ENCODE data around the gene CARMIL1. TPM values are rescaled to one million over a fixed set of nuclear protein-coding genes. Genes with fewer than 3 reads are reported as not detected.

The CARMIL1 gene
- total and polyA plus RNA-seq, 12 donors = 9.2 to 36.2 (median 14.5) TPM

DNA sequence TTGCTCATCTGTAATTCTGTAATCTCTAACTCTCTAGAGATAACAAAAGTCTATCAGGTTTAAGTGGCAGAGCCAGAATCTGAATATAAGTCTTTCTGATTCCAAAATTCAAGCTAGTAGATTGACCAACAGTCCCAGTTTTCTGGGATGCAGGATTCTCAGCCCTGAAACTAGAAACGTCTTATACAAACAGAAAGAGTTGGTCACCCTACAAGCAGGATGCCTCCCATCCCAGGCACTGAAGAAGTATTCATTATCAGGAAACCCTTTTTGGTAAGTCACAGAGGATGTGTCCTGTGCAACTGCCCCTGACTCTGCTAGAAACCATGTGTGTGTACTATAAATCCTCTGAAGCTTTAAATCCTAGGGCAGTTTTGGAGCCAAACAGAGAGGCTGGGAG is 135.0 kb downstream of the CARMIL1 start:
- Histone ChIP-seq H3K27me3 (no peaks in the 10 kb centered on the region), H3K36me3 (replicated peaks in 1 of 2) (no peaks in the 10 kb centered on the region), H3K4me3 (no peak overlapping the region), H3K4me1 (replicated peaks in 1 of 2) (peaks cover 26 to 55% of the 10 kb centered on the region in 2 donors), H3K9me3 (replicated peaks in 1 of 3) (no peaks in the 10 kb centered on the region), H3K27ac (peak overlapping the region in 3 of 5 donors; percentile 30 to 48 (median 37))
- no peak for DNase-seq
- TF ChIP-seq, protein P1, sequence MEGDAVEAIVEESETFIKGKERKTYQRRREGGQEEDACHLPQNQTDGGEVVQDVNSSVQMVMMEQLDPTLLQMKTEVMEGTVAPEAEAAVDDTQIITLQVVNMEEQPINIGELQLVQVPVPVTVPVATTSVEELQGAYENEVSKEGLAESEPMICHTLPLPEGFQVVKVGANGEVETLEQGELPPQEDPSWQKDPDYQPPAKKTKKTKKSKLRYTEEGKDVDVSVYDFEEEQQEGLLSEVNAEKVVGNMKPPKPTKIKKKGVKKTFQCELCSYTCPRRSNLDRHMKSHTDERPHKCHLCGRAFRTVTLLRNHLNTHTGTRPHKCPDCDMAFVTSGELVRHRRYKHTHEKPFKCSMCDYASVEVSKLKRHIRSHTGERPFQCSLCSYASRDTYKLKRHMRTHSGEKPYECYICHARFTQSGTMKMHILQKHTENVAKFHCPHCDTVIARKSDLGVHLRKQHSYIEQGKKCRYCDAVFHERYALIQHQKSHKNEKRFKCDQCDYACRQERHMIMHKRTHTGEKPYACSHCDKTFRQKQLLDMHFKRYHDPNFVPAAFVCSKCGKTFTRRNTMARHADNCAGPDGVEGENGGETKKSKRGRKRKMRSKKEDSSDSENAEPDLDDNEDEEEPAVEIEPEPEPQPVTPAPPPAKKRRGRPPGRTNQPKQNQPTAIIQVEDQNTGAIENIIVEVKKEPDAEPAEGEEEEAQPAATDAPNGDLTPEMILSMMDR (IDR thresholded peaks at IDR 0.05) = no peak
- TF ChIP-seq POLR2A (IDR thresholded peaks at IDR 0.05) = no peak
- intact Hi-C loops (cut with DNase I) = no loop called here
- WGBS, 4 donors = 25 to 47% (median 27%) methylated on average over 1 of the region's 1 CpG

GRCh38 chr6:25414755-25415154 is 135.6 kb downstream of the CARMIL1 start:
- TF ChIP-seq POLR2A (IDR thresholded peaks at IDR 0.05) = no peak
- TF ChIP-seq, protein P1 (IDR thresholded peaks at IDR 0.05) = no peak
- intact Hi-C loops (cut with DNase I) = no loop called here
- Histone ChIP-seq H3K36me3 (replicated peaks in 1 of 2) (no peaks in the 10 kb centered on the region), H3K4me1 (replicated peaks in 1 of 2) (peaks cover 26 to 55% of the 10 kb centered on the region in 2 donors), H3K27ac (peak overlapping the region in 4 of 5 donors; percentile 21 to 54 (median 30)), H3K4me3 (no peak overlapping the region), H3K27me3 (no peaks in the 10 kb centered on the region), H3K9me3 (replicated peaks in 1 of 3) (no peaks in the 10 kb centered on the region)
- no peak for DNase-seq

DNA sequence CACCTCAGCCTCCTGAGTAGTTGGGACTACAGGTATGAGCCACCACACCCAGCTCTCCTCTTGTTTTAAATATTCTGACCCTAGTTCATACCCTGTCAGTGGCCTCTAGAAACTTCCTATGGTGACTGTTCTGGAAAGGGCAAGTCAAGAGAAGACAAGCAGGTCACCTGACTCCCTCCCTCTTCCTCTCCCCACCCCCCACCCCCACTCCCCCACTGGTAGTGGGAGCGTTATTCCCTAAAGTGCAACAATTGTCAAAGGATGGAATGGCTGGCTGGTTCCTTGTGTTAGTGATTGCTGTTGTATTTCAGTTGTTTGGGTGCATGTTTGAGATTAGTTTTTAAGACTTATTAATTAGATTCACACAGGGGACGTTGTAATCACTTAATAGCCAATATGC is 136.1 kb downstream of the CARMIL1 start:
- H3K4me3 ChIP-seq = no peak overlapping the region
- H3K9me3 ChIP-seq (replicated peaks in 1 of 3) = no peaks in the 10 kb centered on the region
- peak overlapping the region in 4 of 5 donors; percentile 21 to 61 (median 38) for H3K27ac ChIP-seq
- H3K27me3 ChIP-seq = no peaks in the 10 kb centered on the region
- H3K4me1 ChIP-seq (replicated peaks in 1 of 2) = peaks cover 26 to 55% of the 10 kb centered on the region in 2 donors
- intact Hi-C loops (cut with DNase I) = no loop called here
- no peaks in the 10 kb centered on the region for H3K36me3 ChIP-seq (replicated peaks in 1 of 2)
- no peak for TF ChIP-seq POLR2A (IDR thresholded peaks at IDR 0.05)
- TF ChIP-seq, protein P1 (IDR thresholded peaks at IDR 0.05) = no peak
- DNase-seq = no peak
- WGBS, 4 donors = 42 to 87% (median 55%) methylated on average over 2 of the region's 2 CpGs

DNA sequence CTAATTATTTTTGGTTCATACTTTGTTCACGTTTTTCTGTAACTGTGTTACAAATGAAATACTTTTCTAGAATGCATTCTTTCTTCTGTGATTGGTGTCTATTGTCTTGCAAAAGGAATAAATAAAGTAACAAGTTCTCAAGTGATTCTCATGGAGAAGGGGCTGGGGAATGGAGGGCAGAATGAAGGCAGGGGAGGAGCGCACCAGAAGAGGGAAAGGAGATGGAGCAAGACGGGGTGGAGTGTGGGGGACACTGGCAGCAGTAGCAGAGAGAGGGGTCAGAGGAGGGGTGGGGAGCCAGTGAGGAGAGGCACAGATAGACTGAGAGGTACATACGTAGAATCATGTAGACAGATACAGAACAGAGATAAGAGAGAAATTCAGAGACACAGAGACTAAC is 136.5 kb downstream of the CARMIL1 start:
- TF ChIP-seq, protein P1 (IDR thresholded peaks at IDR 0.05) = no peak
- TF ChIP-seq POLR2A (IDR thresholded peaks at IDR 0.05) = no peak
- H3K4me3 ChIP-seq = no peak overlapping the region
- peaks cover 26 to 55% of the 10 kb centered on the region in 2 donors for H3K4me1 ChIP-seq (replicated peaks in 1 of 2)
- DNase-seq = no peak
- H3K27ac ChIP-seq = peak overlapping the region in 1 of 5 donors; percentile 54
- no peaks in the 10 kb centered on the region for H3K27me3 ChIP-seq
- 75 to 91% (median 89%) methylated on average over 4 of the region's 4 CpGs for WGBS, 4 donors
- intact Hi-C loops (cut with DNase I) = no loop called here
- no peaks in the 10 kb centered on the region for H3K9me3 ChIP-seq (replicated peaks in 1 of 3)
- no peaks in the 10 kb centered on the region for H3K36me3 ChIP-seq (replicated peaks in 1 of 2)
